Stimulated activated CD4-positive, alpha-beta T cell treated with anti-CD3 and anti-CD28 coated beads, Interleukin-4, amount 100 ng/mL, for 48 hours (primary cell): ENCODE data around the gene TMEM132C.

Experiments
- DNase-seq, 2 donors: peaks; one replicate each; pipeline ENCODE4 v3.0.0-alpha.2; 2020; ENCODE audit warnings: low read depth in 2 of 2

Gene TMEM132C

GRCh38 chr12:128712622-128713021 is 445.7 kb downstream of the TMEM132C start:
- no peak for DNase-seq

GRCh38 chr12:128715485-128715884 is 448.5 kb downstream of the TMEM132C start:
- DNase-seq, result no peak

GRCh38 chr12:128724468-128725046 is 457.6 kb downstream of the TMEM132C start:
- no peak for DNase-seq

DNA sequence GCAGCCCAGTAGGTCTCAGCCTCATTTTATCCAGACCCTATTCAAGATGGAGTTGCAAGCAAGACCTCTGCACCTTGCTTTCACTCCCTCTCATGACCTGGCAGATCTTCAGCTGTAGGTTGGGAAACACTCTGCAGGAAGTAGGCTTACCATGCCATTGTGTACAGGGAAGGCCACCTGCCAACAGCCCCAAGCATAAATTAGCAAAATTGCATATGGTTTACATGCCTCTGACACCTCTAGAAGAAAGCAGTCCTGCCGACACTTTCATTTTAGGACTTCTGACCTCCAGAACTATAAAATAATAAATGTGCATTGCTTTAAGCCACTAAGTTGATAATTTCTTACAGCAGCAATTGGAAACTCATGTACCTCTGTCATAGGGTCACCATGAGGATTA is 459.9 kb downstream of the TMEM132C start:
- no peak for DNase-seq

GRCh38 chr12:128727461-128727860 is 460.5 kb downstream of the TMEM132C start:
- DNase-seq, result no peak

DNA sequence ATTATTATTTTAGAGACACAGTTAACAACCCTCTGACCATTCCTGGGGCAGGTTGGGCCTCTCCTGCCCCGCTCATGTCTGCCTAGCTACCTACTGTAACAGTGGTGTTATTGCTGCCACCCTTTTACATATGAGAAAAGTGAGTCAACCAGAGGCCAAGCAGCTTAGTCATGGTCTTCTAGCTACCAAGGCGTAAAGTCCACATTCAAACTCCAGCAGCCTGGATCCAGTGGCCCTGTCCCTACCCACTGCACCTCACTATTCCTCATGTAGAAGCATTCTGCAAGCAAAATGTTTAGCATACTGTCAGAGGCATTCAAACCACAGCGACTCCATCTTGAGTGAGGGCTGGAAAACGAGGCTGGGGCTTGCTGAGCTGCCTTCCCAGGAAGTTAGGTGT is 461.0 kb downstream of the TMEM132C start:
- no peak for DNase-seq

DNA sequence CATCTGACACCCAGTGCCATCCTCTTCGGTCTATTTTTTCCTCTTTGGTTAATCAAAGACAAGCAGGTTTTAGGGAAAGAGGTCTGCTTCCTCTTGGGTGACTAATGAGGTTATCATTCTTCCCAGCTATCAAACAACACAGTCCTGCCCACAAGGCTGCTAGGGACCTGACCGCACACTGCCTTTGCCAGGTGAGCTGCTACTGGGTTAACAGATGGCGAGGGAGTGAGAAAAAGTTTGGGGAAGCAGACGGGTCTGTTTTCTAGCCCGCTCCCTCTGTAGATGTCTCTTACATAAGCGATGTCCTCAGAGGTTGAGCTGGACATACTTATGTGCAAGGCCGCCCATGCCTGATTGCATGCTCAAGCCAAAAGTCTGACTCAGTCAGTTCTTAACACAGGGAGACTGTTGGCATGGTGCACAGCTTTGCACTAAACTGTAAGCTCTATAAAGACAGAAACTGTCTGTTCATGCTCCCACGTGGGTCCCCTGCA is 462.7 kb downstream of the TMEM132C start:
- DNase-seq, result no peak

DNA sequence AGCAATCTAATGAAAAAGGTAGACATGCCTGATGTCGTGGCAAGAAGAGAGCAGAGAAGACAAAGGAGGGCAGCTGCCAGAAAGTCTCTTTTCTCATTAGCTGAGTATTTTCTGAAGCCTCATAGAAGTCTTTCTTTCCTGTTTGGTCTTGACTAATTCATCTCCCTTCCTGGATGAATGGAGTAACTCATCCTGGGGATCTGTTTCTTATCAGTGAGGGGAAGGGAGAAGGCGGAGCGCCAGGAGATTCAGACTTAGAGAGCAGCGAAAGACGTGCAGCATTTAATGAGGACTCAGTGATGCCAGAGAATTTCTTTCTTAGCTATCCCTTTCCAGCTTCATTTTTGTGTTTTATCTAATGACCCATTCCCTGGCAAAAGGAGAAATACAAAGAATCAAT is 467.4 kb downstream of the TMEM132C start:
- no peak for DNase-seq

- DNase-seq, result no peak
Observed at GRCh38 chr12:128737292-128737966, 470.5 kb downstream of the TMEM132C start.

GRCh38 chr12:128743916-128744315 is 476.9 kb downstream of the TMEM132C start:
- no peak for DNase-seq

DNA sequence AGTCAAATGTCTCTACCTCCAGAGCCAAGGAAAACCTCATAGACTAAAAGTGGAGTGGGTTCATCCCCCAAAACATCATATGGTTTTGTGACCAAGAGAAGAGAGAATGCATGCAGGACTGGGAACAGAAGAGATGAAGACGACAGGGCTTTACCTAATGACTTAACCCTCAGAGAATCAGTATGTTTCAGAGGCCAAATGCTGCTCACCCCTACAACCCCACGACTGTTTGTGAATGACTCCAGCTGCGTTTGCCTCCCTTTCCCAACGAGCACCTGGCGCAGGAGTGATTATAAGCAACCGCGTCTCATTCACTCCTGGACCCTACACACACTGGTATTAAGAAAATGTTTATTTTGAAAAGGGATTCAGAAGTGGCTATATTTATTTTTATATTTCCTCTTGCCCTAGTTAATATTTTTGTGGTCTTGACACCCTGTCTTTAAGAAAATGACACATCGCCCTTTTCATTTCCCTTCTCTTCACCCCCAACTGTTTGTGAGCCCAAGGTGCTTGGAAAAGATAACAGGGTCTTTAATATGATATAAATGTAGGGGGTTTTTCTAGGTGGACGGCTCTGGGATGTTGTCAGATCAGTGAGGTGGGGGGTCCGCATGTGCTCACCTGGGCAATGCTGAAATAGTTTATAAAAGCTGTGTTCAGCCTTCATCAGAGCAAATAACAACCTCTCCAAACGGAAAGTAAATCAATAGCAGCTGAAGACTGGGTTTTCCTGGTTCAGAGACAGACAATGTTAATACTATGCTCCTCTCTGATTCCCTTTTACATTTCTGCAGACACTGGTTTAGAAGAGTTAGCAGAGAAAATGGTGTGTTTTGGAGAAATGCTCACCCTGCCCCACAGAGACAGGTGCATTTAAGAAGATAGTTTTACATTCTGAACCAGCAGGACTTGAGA is 479.1 kb downstream of the TMEM132C start:
- DNase-seq, result no peak

GRCh38 chr12:128747441-128747840 is 480.5 kb downstream of the TMEM132C start:
- no peak for DNase-seq

- DNase-seq, result no peak
Observed at GRCh38 chr12:128752386-128752785, 485.4 kb downstream of the TMEM132C start.

DNA sequence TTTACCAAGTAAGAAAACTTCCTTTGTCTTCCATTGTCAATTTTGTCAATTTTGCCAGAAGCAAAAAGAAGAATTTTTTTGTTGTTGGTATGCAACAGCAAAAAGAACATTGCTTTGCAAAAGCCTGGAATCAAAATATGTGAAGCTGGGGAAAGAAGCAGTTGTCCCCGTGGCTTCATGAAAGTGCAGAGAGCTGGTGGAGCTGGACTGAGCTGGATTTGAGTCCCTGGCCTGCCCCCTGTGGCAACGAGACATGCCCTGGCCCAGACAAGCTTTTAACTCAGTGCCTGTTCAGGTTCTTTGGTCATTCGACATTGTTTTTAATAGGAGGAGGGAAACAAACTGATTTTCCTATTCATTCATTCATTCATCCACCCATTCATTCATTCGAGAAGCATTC is 486.5 kb downstream of the TMEM132C start:
- no peak for DNase-seq

DNA sequence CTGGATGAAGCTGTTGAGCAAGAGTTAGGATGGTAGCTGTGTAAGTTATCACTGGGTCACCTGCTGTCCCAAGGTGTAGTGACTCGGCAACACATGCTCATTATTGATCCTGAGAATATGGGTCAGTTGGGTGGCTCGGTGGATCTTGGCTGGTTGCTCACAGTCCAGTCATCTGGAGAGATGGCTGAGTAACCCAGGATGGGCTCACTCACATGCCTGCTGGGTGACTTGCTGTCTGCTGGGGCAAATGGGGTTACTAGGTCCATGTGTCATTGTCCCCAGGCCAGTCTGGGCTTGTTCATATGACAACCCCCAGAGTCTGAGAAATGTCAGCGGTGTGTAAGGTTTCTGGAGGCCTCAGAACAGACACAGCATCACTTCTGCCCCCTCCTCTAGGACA is 487.3 kb downstream of the TMEM132C start:
- DNase-seq, result no peak

GRCh38 chr12:128755566-128755965 is 488.6 kb downstream of the TMEM132C start:
- DNase-seq, result no peak
